Measurements from ENCODE around the gene NOP14. TPM values are rescaled to one million over a fixed set of nuclear protein-coding genes. Genes with fewer than 3 reads are reported as not detected.
A peak's percentile ranks its signal among the peaks of the same experiment; 100 is the strongest.

The NOP14 gene
- total and polyA plus RNA-seq, 2 donors (not counting 1 experiment from before 2014, with no cell fraction given), result 9.1 to 30.4 TPM

DNA sequence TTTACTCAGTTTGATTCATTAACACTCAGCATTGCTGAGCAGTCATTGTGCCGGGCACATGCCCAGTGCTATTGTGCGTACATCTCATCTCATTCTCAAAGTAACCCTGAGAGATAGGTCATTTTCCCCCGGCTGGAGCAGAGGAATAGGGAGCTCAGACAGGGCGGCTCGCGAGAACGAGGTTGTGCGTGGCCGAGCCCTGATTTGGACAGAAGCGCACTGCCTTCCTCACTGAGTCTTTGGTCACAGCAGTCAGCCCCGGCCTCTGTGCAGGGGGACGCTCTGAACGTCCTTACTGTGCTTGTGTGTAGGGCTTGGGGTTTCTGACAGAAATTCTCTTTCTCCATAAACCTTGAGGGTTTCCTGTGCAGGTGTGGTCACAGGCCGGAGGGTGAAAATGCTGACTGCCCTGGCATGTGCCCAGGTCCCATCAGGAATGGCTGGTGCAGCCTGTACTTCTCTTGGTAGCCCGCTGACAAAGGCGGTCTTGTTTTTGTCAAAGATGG is 39.5 kb downstream of the NOP14 start:
- ChIA-PET CTCF (interaction anchor here (1.1 to 3.1 kb wide), 2 partner anchors 12 to 160 kb away, joined by 3 to 11 read pairs; no protein-coding TSS in a partner anchor), POLR2A (interaction anchor here (0.5 to 1.2 kb wide), 2 partner anchors 10 to 39 kb away, joined by 3 to 5 read pairs; partner anchors contain the start of gene NOP14)
- intact Hi-C loops (cut with micrococcal nuclease), result no loop called here
- peaks cover 0 to 60% of the 10 kb centered on the region in 2 experiments for H3K36me3 ChIP-seq (replicated peaks in 1 of 2; ENCODE audit: control extremely low read depth in 1 of 2, control insufficient read depth in 1 of 2, extremely low read depth in 1 of 2, insufficient read depth in 2 of 2, low read length in 1 of 2)
- Mint-ChIP-seq H3K9me3 (ENCODE audit: insufficient read depth) (no peaks in the 10 kb centered on the region), H3K4me3 (peak overlapping the region; percentile 46), H3K27ac (peak overlapping the region; percentile 79), H3K4me1 (peaks cover 50% of the 10 kb centered on the region), H3K27me3 (no peaks in the 10 kb centered on the region)
- no peak for DNase-seq
- peaks cover 70% of the 10 kb centered on the region for H3K79me2 ChIP-seq (ENCODE audit: control insufficient read depth, insufficient read depth, low read length)
- peak overlapping the region in 1 of 2 donors; percentile 49 for H3K27ac ChIP-seq (ENCODE audit: low read length in 2 of 2)
- peaks cover 76% of the 10 kb centered on the region for H4K20me1 ChIP-seq (ENCODE audit: control insufficient read depth, insufficient read depth, low read length, poor library complexity, severe bottlenecking)
- TF ChIP-seq, protein P1, sequence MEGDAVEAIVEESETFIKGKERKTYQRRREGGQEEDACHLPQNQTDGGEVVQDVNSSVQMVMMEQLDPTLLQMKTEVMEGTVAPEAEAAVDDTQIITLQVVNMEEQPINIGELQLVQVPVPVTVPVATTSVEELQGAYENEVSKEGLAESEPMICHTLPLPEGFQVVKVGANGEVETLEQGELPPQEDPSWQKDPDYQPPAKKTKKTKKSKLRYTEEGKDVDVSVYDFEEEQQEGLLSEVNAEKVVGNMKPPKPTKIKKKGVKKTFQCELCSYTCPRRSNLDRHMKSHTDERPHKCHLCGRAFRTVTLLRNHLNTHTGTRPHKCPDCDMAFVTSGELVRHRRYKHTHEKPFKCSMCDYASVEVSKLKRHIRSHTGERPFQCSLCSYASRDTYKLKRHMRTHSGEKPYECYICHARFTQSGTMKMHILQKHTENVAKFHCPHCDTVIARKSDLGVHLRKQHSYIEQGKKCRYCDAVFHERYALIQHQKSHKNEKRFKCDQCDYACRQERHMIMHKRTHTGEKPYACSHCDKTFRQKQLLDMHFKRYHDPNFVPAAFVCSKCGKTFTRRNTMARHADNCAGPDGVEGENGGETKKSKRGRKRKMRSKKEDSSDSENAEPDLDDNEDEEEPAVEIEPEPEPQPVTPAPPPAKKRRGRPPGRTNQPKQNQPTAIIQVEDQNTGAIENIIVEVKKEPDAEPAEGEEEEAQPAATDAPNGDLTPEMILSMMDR (IDR thresholded peaks at IDR 0.05), result no peak
- no peak for TF ChIP-seq EZH2 (IDR thresholded peaks at IDR 0.05; ENCODE audit: borderline replicate concordance, insufficient read depth, low read depth, low read length, poor library complexity, severe bottlenecking)
- no peaks in the 10 kb centered on the region for H3K27me3 ChIP-seq (replicated peaks in 1 of 4; ENCODE audit: control extremely low read depth in 1 of 4, control insufficient read depth in 3 of 4, insufficient read depth in 4 of 4, low read length in 3 of 4)
- H3K4me1 ChIP-seq (ENCODE audit: control insufficient read depth in 2 of 2, insufficient read depth in 2 of 2, low read length in 2 of 2), result peaks cover 20 to 28% of the 10 kb centered on the region in 2 donors
- no peak overlapping the region for H2AFZ ChIP-seq (ENCODE audit: insufficient read depth, low read depth, low read length, poor library complexity, severe bottlenecking)
- H3K9ac ChIP-seq (ENCODE audit: low read length), result no peak overlapping the region
- no peak overlapping the region for H3K4me2 ChIP-seq (replicated peaks; ENCODE audit: low read depth, low read length, poor library complexity, severe bottlenecking)
- H3K4me3 ChIP-seq (ENCODE audit: control extremely low read depth in 1 of 5, extremely low read depth in 1 of 5, insufficient read depth in 1 of 5, low read depth in 2 of 5, low read length in 4 of 5), result no peak overlapping the region
- 93% methylated on average over 14 of the region's 16 CpGs for WGBS (ENCODE audit: insufficient coverage)
- ATAC-seq (ENCODE audit: low read depth), result no peak
- H3K9me3 ChIP-seq (ENCODE audit: control extremely low read depth in 1 of 3, control insufficient read depth in 2 of 3, insufficient read depth in 1 of 3, low read length in 2 of 3), result no peaks in the 10 kb centered on the region

DNA sequence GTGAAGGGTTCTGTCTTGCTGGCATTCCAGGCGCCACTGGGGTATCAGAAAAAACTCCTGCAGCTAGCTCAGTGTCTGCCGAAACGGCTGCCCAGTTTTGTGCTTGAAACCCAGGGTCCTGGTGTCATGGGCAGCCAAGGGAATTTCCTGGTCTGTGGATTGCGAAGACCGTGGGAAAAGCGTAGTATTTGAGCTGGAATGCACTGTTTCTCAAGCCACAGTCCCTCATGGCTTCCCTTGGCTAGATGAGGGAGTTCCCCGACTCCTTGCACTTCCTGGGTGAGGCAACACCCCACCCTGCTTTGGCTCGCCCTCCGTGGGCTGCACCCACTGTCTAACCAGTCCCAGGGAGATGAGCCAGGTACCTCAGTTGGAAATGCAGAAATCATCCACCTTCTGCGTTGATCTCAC is 40.1 kb downstream of the NOP14 start:
- H3K27ac Mint-ChIP-seq, result peak overlapping the region; percentile 79
- peaks cover 23 to 33% of the 10 kb centered on the region in 2 donors for H3K4me1 ChIP-seq (ENCODE audit: control insufficient read depth in 2 of 2, insufficient read depth in 2 of 2, low read length in 2 of 2)
- H3K36me3 ChIP-seq (replicated peaks in 1 of 2; ENCODE audit: control extremely low read depth in 1 of 2, control insufficient read depth in 1 of 2, extremely low read depth in 1 of 2, insufficient read depth in 2 of 2, low read length in 1 of 2), result peaks cover 0 to 54% of the 10 kb centered on the region in 2 experiments
- H3K27me3 Mint-ChIP-seq, result no peaks in the 10 kb centered on the region
- no peak for ATAC-seq (ENCODE audit: low read depth)
- no peaks in the 10 kb centered on the region for H3K9me3 Mint-ChIP-seq (ENCODE audit: insufficient read depth)
- no peak for TF ChIP-seq EZH2 (IDR thresholded peaks at IDR 0.05; ENCODE audit: borderline replicate concordance, insufficient read depth, low read depth, low read length, poor library complexity, severe bottlenecking)
- TF ChIP-seq, protein P1 (IDR thresholded peaks at IDR 0.05), result no peak
- no peak for DNase-seq
- ChIA-PET CTCF (interaction anchor here (1.1 to 3.1 kb wide), 2 partner anchors 12 to 159 kb away, joined by 3 to 11 read pairs; no protein-coding TSS in a partner anchor), POLR2A (interaction anchor here (0.5 to 1.2 kb wide), 3 partner anchors 10 to 40 kb away, joined by 3 to 5 read pairs (median 3); partner anchors contain the start of gene NOP14)
- no peak overlapping the region for H2AFZ ChIP-seq (ENCODE audit: insufficient read depth, low read depth, low read length, poor library complexity, severe bottlenecking)
- H3K4me1 Mint-ChIP-seq, result peaks cover 56% of the 10 kb centered on the region
- H3K27ac ChIP-seq (ENCODE audit: low read length in 2 of 2), result peak overlapping the region; percentile 6 to 49
- H3K9ac ChIP-seq (ENCODE audit: low read length), result no peak overlapping the region
- H3K27me3 ChIP-seq (replicated peaks in 1 of 4; ENCODE audit: control extremely low read depth in 1 of 4, control insufficient read depth in 3 of 4, insufficient read depth in 4 of 4, low read length in 3 of 4), result no peaks in the 10 kb centered on the region
- no peaks in the 10 kb centered on the region for H3K9me3 ChIP-seq (ENCODE audit: control extremely low read depth in 1 of 3, control insufficient read depth in 2 of 3, insufficient read depth in 1 of 3, low read length in 2 of 3)
- H3K4me3 Mint-ChIP-seq, result peak overlapping the region; percentile 46
- peaks cover 73% of the 10 kb centered on the region for H3K79me2 ChIP-seq (ENCODE audit: control insufficient read depth, insufficient read depth, low read length)
- intact Hi-C loops (cut with micrococcal nuclease), result no loop called here
- H3K4me2 ChIP-seq (replicated peaks; ENCODE audit: low read depth, low read length, poor library complexity, severe bottlenecking), result peak overlapping the region; percentile 33
- WGBS (ENCODE audit: insufficient coverage), result 85% methylated on average over 10 of the region's 10 CpGs
- no peak overlapping the region for H3K4me3 ChIP-seq (ENCODE audit: control extremely low read depth in 1 of 5, extremely low read depth in 1 of 5, insufficient read depth in 1 of 5, low read depth in 2 of 5, low read length in 4 of 5)
- H4K20me1 ChIP-seq (ENCODE audit: control insufficient read depth, insufficient read depth, low read length, poor library complexity, severe bottlenecking), result peaks cover 70% of the 10 kb centered on the region
